Activated T-cell treated with anti-CD3 and anti-CD28 coated beads for 48 hours (primary cell): ENCODE data around the gene SFMBT2.
"Not testable (repeated sequence)": the region's sequence is repeated elsewhere in the genome, so short reads cannot be mapped to it uniquely, and the experiment has no call there.

Source experiments
- DNase-seq: peaks from one replicate; pipeline ENCODE4 v3.0.0-alpha.2; 2020; ENCODE audit warnings: low read depth

The SFMBT2 gene

GRCh38 chr10:7320072-7320471, 90.8 kb downstream of the SFMBT2 start:
- no peak for DNase-seq

- DNase-seq, result no peak
Observed at GRCh38 chr10:7319632-7320031, 91.2 kb downstream of the SFMBT2 start.

GRCh38 chr10:7318836-7319235, 92.0 kb downstream of the SFMBT2 start:
- DNase-seq, result no peak

GRCh38 chr10:7317786-7318446, 92.9 kb downstream of the SFMBT2 start:
- DNase-seq, result no peak

- DNase-seq, result no peak
Observed at GRCh38 chr10:7316839-7317238, 94.0 kb downstream of the SFMBT2 start.

GRCh38 chr10:7315906-7316305, 94.9 kb downstream of the SFMBT2 start:
- DNase-seq, result no peak

GRCh38 chr10:7314170-7314569, 96.7 kb downstream of the SFMBT2 start:
- no peak for DNase-seq

GRCh38 chr10:7312488-7312857, 98.4 kb downstream of the SFMBT2 start:
- no peak for DNase-seq

- not testable (repeated sequence) for DNase-seq
Observed at GRCh38 chr10:7311850-7312487, 98.9 kb downstream of the SFMBT2 start.

GRCh38 chr10:7311218-7311849, 99.5 kb downstream of the SFMBT2 start:
- no peak for DNase-seq

GRCh38 chr10:7310076-7310475, 100.8 kb downstream of the SFMBT2 start:
- no peak for DNase-seq

- no peak for DNase-seq
Observed at GRCh38 chr10:7308826-7309225, 102.0 kb downstream of the SFMBT2 start.

GRCh38 chr10:7306616-7307015, 104.2 kb downstream of the SFMBT2 start:
- no peak for DNase-seq

GRCh38 chr10:7306147-7306546, 104.7 kb downstream of the SFMBT2 start:
- no peak for DNase-seq

- no peak for DNase-seq
Observed at GRCh38 chr10:7305053-7305452, 105.8 kb downstream of the SFMBT2 start.

GRCh38 chr10:7304110-7304509, 106.7 kb downstream of the SFMBT2 start:
- no peak for DNase-seq

GRCh38 chr10:7302930-7303557, 107.8 kb downstream of the SFMBT2 start:
- no peak for DNase-seq

GRCh38 chr10:7302392-7302906, 108.4 kb downstream of the SFMBT2 start:
- no peak for DNase-seq

GRCh38 chr10:7301006-7301778, 109.6 kb downstream of the SFMBT2 start:
- DNase-seq, result no peak

GRCh38 chr10:7300384-7300971, 110.4 kb downstream of the SFMBT2 start:
- DNase-seq, result no peak

- DNase-seq, result not testable (repeated sequence)
Observed at GRCh38 chr10:7299601-7300325, 111.1 kb downstream of the SFMBT2 start.
